ENCODE data around the gene BCAT1. TPM values are rescaled to one million over a fixed set of nuclear protein-coding genes. Genes with fewer than 3 reads are reported as not detected.

BCAT1 gene
- total RNA-seq, 2 donors from 2014 or later: 45.0 to 141 TPM

GRCh38 chr12:24947541-24948419 lies 1.1 kb downstream of the BCAT1 start:
- Mint-ChIP-seq H3K4me3 (peak overlapping the region; percentile 84), H3K36me3 (ENCODE audit: low read depth) (peaks cover 17% of the 10 kb centered on the region), H3K27me3 (ENCODE audit: insufficient read depth) (peaks cover 6% of the 10 kb centered on the region), H3K4me1 (peaks cover 52% of the 10 kb centered on the region), H3K27ac (peak overlapping the region; percentile 97), H3K9me3 (no peaks in the 10 kb centered on the region)
- peak overlapping the region; percentile 80 for H3K27ac ChIP-seq (ENCODE audit: low read depth, low read length)
- WGBS, 2 experiments (ENCODE audit: insufficient coverage in 1 of 2, insufficient read length in 1 of 2): 2 to 5% methylated on average over 7 to 12 of the region's 12 CpGs
- peaks cover 2% of the 10 kb centered on the region for H3K4me1 ChIP-seq (ENCODE audit: control insufficient read depth, insufficient read depth, low read length)
- peak overlapping the region; percentile 88 for H3K9ac ChIP-seq (ENCODE audit: extremely low read depth, low read length, poor library complexity, severe bottlenecking)
- H3K4me3 ChIP-seq (ENCODE audit: low read length): peak overlapping the region; percentile 92
- H3K9me3 ChIP-seq (ENCODE audit: control insufficient read depth, low read length): no peaks in the 10 kb centered on the region
- TF ChIP-seq, protein P1, sequence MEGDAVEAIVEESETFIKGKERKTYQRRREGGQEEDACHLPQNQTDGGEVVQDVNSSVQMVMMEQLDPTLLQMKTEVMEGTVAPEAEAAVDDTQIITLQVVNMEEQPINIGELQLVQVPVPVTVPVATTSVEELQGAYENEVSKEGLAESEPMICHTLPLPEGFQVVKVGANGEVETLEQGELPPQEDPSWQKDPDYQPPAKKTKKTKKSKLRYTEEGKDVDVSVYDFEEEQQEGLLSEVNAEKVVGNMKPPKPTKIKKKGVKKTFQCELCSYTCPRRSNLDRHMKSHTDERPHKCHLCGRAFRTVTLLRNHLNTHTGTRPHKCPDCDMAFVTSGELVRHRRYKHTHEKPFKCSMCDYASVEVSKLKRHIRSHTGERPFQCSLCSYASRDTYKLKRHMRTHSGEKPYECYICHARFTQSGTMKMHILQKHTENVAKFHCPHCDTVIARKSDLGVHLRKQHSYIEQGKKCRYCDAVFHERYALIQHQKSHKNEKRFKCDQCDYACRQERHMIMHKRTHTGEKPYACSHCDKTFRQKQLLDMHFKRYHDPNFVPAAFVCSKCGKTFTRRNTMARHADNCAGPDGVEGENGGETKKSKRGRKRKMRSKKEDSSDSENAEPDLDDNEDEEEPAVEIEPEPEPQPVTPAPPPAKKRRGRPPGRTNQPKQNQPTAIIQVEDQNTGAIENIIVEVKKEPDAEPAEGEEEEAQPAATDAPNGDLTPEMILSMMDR (conservative IDR thresholded peaks at IDR 0.05): no peak
- peaks cover 2% of the 10 kb centered on the region for H3K27me3 ChIP-seq (ENCODE audit: control insufficient read depth, insufficient read depth, low read length, poor library complexity, severe bottlenecking)
- no peak for DNase-seq
- H3K36me3 ChIP-seq (ENCODE audit: control insufficient read depth, insufficient read depth, low read length): peaks cover 18% of the 10 kb centered on the region

DNA sequence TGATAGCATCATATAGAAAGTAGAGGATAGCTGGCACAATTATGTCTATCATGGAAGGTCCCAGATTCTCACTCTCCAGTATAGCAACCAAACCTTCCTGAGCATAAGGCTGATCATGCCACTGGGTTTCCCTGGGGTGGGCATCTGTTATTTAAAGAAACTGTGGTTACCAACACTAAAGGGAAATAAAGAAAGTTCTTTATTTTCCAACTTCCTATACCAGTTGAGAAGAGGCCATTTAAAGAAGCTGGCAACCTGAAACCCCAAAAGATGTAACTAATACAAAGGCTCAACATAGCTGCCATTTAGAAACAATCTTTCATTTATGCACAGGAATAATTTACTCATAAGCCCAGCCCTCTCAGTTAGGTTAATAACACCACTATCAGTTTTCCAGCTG lies 3.1 kb downstream of the BCAT1 start:
- Mint-ChIP-seq H3K4me1 (peaks cover 53% of the 10 kb centered on the region), H3K27ac (no peak overlapping the region), H3K36me3 (ENCODE audit: low read depth) (peaks cover 20% of the 10 kb centered on the region), H3K4me3 (no peak overlapping the region), H3K27me3 (ENCODE audit: insufficient read depth) (peaks cover 3% of the 10 kb centered on the region), H3K9me3 (no peaks in the 10 kb centered on the region)
- Histone ChIP-seq H3K27me3 (ENCODE audit: control insufficient read depth, insufficient read depth, low read length, poor library complexity, severe bottlenecking) (no peaks in the 10 kb centered on the region), H3K27ac (ENCODE audit: low read depth, low read length) (no peak overlapping the region), H3K4me1 (ENCODE audit: control insufficient read depth, insufficient read depth, low read length) (peaks cover 2% of the 10 kb centered on the region), H3K36me3 (ENCODE audit: control insufficient read depth, insufficient read depth, low read length) (peaks cover 20% of the 10 kb centered on the region), H3K4me3 (ENCODE audit: low read length) (peak overlapping the region; percentile 92), H3K9ac (ENCODE audit: extremely low read depth, low read length, poor library complexity, severe bottlenecking) (no peak overlapping the region), H3K9me3 (ENCODE audit: control insufficient read depth, low read length) (no peaks in the 10 kb centered on the region)
- DNase-seq: no peak
- TF ChIP-seq, protein P1 (conservative IDR thresholded peaks at IDR 0.05): no peak

- H3K27ac ChIP-seq (ENCODE audit: low read depth, low read length): no peak overlapping the region
- Mint-ChIP-seq H3K27me3 (ENCODE audit: insufficient read depth) (peaks cover 3% of the 10 kb centered on the region), H3K36me3 (ENCODE audit: low read depth) (peaks cover 20% of the 10 kb centered on the region), H3K4me1 (peaks cover 53% of the 10 kb centered on the region), H3K9me3 (no peaks in the 10 kb centered on the region), H3K27ac (no peak overlapping the region), H3K4me3 (no peak overlapping the region)
- no peak for DNase-seq
- H3K36me3 ChIP-seq (ENCODE audit: control insufficient read depth, insufficient read depth, low read length): peaks cover 20% of the 10 kb centered on the region
- no peaks in the 10 kb centered on the region for H3K9me3 ChIP-seq (ENCODE audit: control insufficient read depth, low read length)
- WGBS, 2 experiments (ENCODE audit: insufficient coverage in 1 of 2, insufficient read length in 1 of 2): 88 to 92% methylated on average over 1 of the region's 1 CpG
- H3K4me1 ChIP-seq (ENCODE audit: control insufficient read depth, insufficient read depth, low read length): peaks cover 2% of the 10 kb centered on the region
- TF ChIP-seq, protein P1 (conservative IDR thresholded peaks at IDR 0.05): no peak
- H3K4me3 ChIP-seq (ENCODE audit: low read length): no peak overlapping the region
- no peak overlapping the region for H3K9ac ChIP-seq (ENCODE audit: extremely low read depth, low read length, poor library complexity, severe bottlenecking)
- no peaks in the 10 kb centered on the region for H3K27me3 ChIP-seq (ENCODE audit: control insufficient read depth, insufficient read depth, low read length, poor library complexity, severe bottlenecking)
These were observed 3.9 kb downstream of the BCAT1 start for GRCh38 chr12:24945039-24945438.

All from endodermal cell (in vitro differentiated cells).